ENCODE measurements around the gene YAP1.

YAP1 gene

GRCh38 chr11:102158164-102158735, 48.0 kb downstream of the YAP1 start:
- DNase-seq (ENCODE audit: extremely low spot score) = no peak
- ChIA-PET POLR2A (interaction anchor here (0.8 to 1.5 kb wide), 2 partner anchors 11 to 47 kb away, joined by 3 read pairs; no protein-coding TSS in a partner anchor), CTCF (no interaction called here)
- no peak for TF ChIP-seq CTBP1 (IDR thresholded peaks at IDR 0.05; ENCODE audit: borderline replicate concordance)
- no peak for TF ChIP-seq HDGF (IDR thresholded peaks at IDR 0.05; ENCODE audit: borderline replicate concordance)
- TF ChIP-seq ZNF384 (IDR thresholded peaks at IDR 0.05) = no peak
- TF ChIP-seq NFRKB (IDR thresholded peaks at IDR 0.05) = no peak

GRCh38 chr11:102163368-102163767, 53.1 kb downstream of the YAP1 start:
- POLR2A ChIA-PET = no interaction called here
- DNase-seq (ENCODE audit: extremely low spot score) = no peak
- TF ChIP-seq ARNT (IDR thresholded peaks at IDR 0.05) (no peak), HDGF (IDR thresholded peaks at IDR 0.05; ENCODE audit: borderline replicate concordance) (no peak), TARDBP (IDR thresholded peaks at IDR 0.05) (no peak), PKNOX1 (IDR thresholded peaks at IDR 0.05) (no peak), ELF4 (IDR thresholded peaks at IDR 0.05) (no peak), ZNF384 (IDR thresholded peaks at IDR 0.05) (no peak), FOXM1 (IDR thresholded peaks at IDR 0.05; ENCODE audit: borderline replicate concordance) (no peak), BHLHE40 (IDR thresholded peaks at IDR 0.05; ENCODE audit: borderline replicate concordance) (no peak), SUZ12 (IDR thresholded peaks at IDR 0.05) (no peak), L3MBTL2 (conservative IDR thresholded peaks at IDR 0.05) (no peak), LEF1 (IDR thresholded peaks at IDR 0.05; ENCODE audit: borderline replicate concordance) (no peak), SP1 (IDR thresholded peaks at IDR 0.05) (no peak), FOXA1 (IDR thresholded peaks at IDR 0.05) (no peak)
- CTCF ChIA-PET = no interaction called here

GRCh38 chr11:102166175-102167064, 56.2 kb downstream of the YAP1 start:
- no peak for DNase-seq (ENCODE audit: extremely low spot score)
- CTCF ChIA-PET = no interaction called here
- POLR2A ChIA-PET = no interaction called here
- TF ChIP-seq ELF4 (IDR thresholded peaks at IDR 0.05) (no peak), SP1 (IDR thresholded peaks at IDR 0.05) (no peak), FOXM1 (IDR thresholded peaks at IDR 0.05; ENCODE audit: borderline replicate concordance) (no peak), PKNOX1 (IDR thresholded peaks at IDR 0.05) (no peak), ZNF384 (IDR thresholded peaks at IDR 0.05) (no peak), SUZ12 (IDR thresholded peaks at IDR 0.05) (no peak), CTBP1 (IDR thresholded peaks at IDR 0.05; ENCODE audit: borderline replicate concordance) (no peak), NFRKB (IDR thresholded peaks at IDR 0.05) (no peak), LEF1 (IDR thresholded peaks at IDR 0.05; ENCODE audit: borderline replicate concordance) (no peak), ARNT (IDR thresholded peaks at IDR 0.05) (no peak), FOXK2 (IDR thresholded peaks at IDR 0.05) (no peak), HDGF (IDR thresholded peaks at IDR 0.05; ENCODE audit: borderline replicate concordance) (no peak), TARDBP (IDR thresholded peaks at IDR 0.05) (no peak), BHLHE40 (IDR thresholded peaks at IDR 0.05; ENCODE audit: borderline replicate concordance) (no peak), FOXA1 (IDR thresholded peaks at IDR 0.05) (no peak)

GRCh38 chr11:102168481-102168880, 58.2 kb downstream of the YAP1 start:
- DNase-seq (ENCODE audit: extremely low spot score) = no peak
- no peak for TF ChIP-seq CTBP1 (IDR thresholded peaks at IDR 0.05; ENCODE audit: borderline replicate concordance)
- no peak for TF ChIP-seq NFRKB (IDR thresholded peaks at IDR 0.05)
- TF ChIP-seq LEF1 (IDR thresholded peaks at IDR 0.05; ENCODE audit: borderline replicate concordance) = no peak
- TF ChIP-seq BHLHE40 (IDR thresholded peaks at IDR 0.05; ENCODE audit: borderline replicate concordance) = no peak
- no peak for TF ChIP-seq ELF4 (IDR thresholded peaks at IDR 0.05)
- TF ChIP-seq TARDBP (IDR thresholded peaks at IDR 0.05) = no peak
- TF ChIP-seq SP1 (IDR thresholded peaks at IDR 0.05) = no peak
- TF ChIP-seq PKNOX1 (IDR thresholded peaks at IDR 0.05) = no peak
- no peak for TF ChIP-seq ARNT (IDR thresholded peaks at IDR 0.05)
- TF ChIP-seq L3MBTL2 (conservative IDR thresholded peaks at IDR 0.05) = no peak
- no peak for TF ChIP-seq SUZ12 (IDR thresholded peaks at IDR 0.05)
- TF ChIP-seq FOXK2 (IDR thresholded peaks at IDR 0.05) = no peak
- TF ChIP-seq FOXA1 (IDR thresholded peaks at IDR 0.05) = no peak
- no peak for TF ChIP-seq HDGF (IDR thresholded peaks at IDR 0.05; ENCODE audit: borderline replicate concordance)
- no peak for TF ChIP-seq FOXM1 (IDR thresholded peaks at IDR 0.05; ENCODE audit: borderline replicate concordance)
- TF ChIP-seq ZNF384 (IDR thresholded peaks at IDR 0.05) = no peak
- ChIA-PET CTCF (no interaction called here), POLR2A (no interaction called here)

- ChIA-PET CTCF (no interaction called here), POLR2A (no interaction called here)
- TF ChIP-seq LEF1 (IDR thresholded peaks at IDR 0.05; ENCODE audit: borderline replicate concordance) (no peak), NFRKB (IDR thresholded peaks at IDR 0.05) (no peak)
- no peak for DNase-seq (ENCODE audit: extremely low spot score)
Observed at GRCh38 chr11:102171101-102171500, 60.9 kb downstream of the YAP1 start.
